Measurements from ENCODE around the gene NOL7.

The NOL7 gene

GRCh38 chr6:13597073-13597472 is 18.1 kb upstream of the NOL7 start:
- no peak for DNase-seq

GRCh38 chr6:13600036-13600435 is 15.1 kb upstream of the NOL7 start:
- DNase-seq, result no peak

- no peak for DNase-seq
These were observed 11.0 kb upstream of the NOL7 start for GRCh38 chr6:13604135-13604534.

- DNase-seq, result no peak
These were observed 10.4 kb upstream of the NOL7 start for GRCh38 chr6:13604546-13605416.

- peak in 1 of 2 experiments; percentile 10 for DNase-seq
These were observed 9.5 kb upstream of the NOL7 start for GRCh38 chr6:13605634-13606033.

GRCh38 chr6:13611715-13612114 is 3.4 kb upstream of the NOL7 start:
- DNase-seq, result no peak

- no peak for DNase-seq
These were observed 2.0 kb upstream of the NOL7 start for GRCh38 chr6:13613029-13613594.

- DNase-seq, result peak; percentile 62 to 67
These were observed 809 bp upstream of the NOL7 start for GRCh38 chr6:13614126-13614925.

GRCh38 chr6:13615792-13616120 is 621 bp downstream of the NOL7 start:
- DNase-seq, result peak in 1 of 2 experiments; percentile 27

- no peak for DNase-seq
These were observed 1.9 kb downstream of the NOL7 start for GRCh38 chr6:13617066-13617465.

- DNase-seq, result peak in 1 of 2 experiments; percentile 70
These were observed 9.7 kb downstream of the NOL7 start for GRCh38 chr6:13624871-13625288.

GRCh38 chr6:13629459-13630116 is 14.5 kb downstream of the NOL7 start:
- no peak for DNase-seq

GRCh38 chr6:13630499-13630898 is 15.4 kb downstream of the NOL7 start:
- DNase-seq, result no peak

GRCh38 chr6:13633343-13633742 is 18.2 kb downstream of the NOL7 start:
- no peak for DNase-seq

GRCh38 chr6:13635948-13636658 is 21.0 kb downstream of the NOL7 start:
- DNase-seq, result no peak

GRCh38 chr6:13638014-13638413 is 22.9 kb downstream of the NOL7 start:
- no peak for DNase-seq

GRCh38 chr6:13638626-13639025 is 23.5 kb downstream of the NOL7 start:
- DNase-seq, result no peak

GRCh38 chr6:13641315-13641714 is 26.2 kb downstream of the NOL7 start:
- no peak for DNase-seq

GRCh38 chr6:13643125-13643524 is 28.0 kb downstream of the NOL7 start:
- DNase-seq, result no peak

- DNase-seq, result no peak
These were observed 33.7 kb downstream of the NOL7 start for GRCh38 chr6:13648850-13649249.

- no peak for DNase-seq
These were observed 34.3 kb downstream of the NOL7 start for GRCh38 chr6:13649393-13649792.

- DNase-seq, result no peak
These were observed 38.2 kb downstream of the NOL7 start for GRCh38 chr6:13653296-13653695.

- peak in 1 of 2 experiments; percentile 3 for DNase-seq
These were observed 39.4 kb downstream of the NOL7 start for GRCh38 chr6:13654496-13654895.

Data from NCI-H524 (cell line).